Hippocampal formation (tissue), 2 donors: ENCODE measurements around the gene SULT1C4.

Source experiments
- DNase-seq, 2 donors: peaks; one replicate each; lab custom pipeline; 2025; lab: John Stamatoyannopoulos, UW

Gene SULT1C4

GRCh38 chr2:108370080-108370479 lies 7.7 kb upstream of the SULT1C4 start:
- no peak for DNase-seq

DNA sequence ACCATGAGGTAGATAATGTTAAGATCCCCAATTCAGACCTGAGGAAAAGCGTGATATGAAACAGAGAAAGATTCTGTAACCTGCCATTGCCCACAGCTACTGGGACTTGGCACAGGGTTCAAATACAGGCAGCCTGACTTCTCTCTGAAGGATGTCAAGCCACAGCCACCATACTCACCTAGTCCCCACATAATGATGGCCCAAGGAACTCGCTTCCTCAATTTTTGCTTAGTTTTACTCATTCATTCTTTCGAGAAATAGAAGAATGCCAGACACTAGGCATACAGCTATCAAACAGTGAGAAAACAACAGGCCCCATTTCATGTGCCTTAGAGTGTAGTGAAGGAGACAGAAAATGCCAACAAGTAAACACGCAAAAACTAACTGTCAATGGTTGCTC lies 980 bp upstream of the SULT1C4 start:
- no peak for DNase-seq

GRCh38 chr2:108377401-108377800 lies 353 bp upstream of the SULT1C4 start:
- DNase-seq, result no peak

- no peak for DNase-seq
Observed at GRCh38 chr2:108378851-108379250, 1.1 kb downstream of the SULT1C4 start.

DNA sequence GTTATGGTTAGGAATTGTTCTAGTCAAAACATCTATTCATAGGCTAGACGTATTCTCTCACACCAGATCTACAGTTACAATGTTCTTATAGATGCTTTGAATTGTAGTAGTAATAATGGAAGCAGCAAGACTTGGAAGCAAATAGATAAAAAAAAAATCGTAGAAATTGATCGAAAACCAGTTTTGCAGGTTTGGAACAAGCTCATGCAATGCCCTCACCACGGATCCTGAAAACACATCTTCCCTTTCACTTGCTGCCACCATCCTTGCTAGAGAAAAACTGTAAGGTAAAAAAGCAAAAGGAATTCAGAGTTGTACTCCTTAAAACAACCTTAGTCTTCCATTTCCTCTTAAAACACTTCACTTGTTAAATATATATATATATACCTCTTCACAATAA lies 4.4 kb downstream of the SULT1C4 start:
- DNase-seq, result no peak

- DNase-seq, result no peak
Observed at GRCh38 chr2:108383146-108383830, 5.5 kb downstream of the SULT1C4 start.

GRCh38 chr2:108384662-108385393 lies 7.1 kb downstream of the SULT1C4 start:
- no peak for DNase-seq

DNA sequence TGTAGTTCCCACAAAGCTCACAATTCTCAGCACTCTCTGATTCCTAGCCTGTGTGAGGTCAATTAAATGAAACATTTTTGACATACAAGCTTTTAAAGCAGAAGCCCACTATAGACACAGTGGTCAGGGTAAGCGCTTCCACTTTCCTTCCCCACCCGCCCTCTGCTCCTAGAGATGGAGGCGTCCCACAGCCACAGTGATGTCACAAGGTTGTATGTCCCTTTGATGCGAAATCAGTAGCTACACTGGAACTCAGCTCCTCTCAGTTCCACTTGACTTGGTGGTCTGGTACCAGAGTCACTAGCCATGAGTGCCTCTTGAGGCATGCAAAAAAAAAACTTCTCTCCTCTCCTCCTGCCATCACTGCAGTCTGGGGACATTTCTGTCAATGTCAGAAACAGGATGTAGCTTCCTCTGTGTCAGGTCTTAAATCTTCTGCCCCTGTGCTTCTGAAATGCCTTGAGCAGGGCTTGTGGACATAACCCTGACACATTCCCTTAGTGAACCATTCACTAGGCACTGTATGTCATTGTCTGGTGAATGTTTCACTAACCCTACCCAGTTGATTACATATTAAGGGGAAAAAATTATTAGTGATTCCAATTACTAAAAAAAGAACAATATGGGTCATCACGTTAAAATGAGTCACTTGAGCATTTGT lies 7.8 kb downstream of the SULT1C4 start:
- no peak for DNase-seq

DNA sequence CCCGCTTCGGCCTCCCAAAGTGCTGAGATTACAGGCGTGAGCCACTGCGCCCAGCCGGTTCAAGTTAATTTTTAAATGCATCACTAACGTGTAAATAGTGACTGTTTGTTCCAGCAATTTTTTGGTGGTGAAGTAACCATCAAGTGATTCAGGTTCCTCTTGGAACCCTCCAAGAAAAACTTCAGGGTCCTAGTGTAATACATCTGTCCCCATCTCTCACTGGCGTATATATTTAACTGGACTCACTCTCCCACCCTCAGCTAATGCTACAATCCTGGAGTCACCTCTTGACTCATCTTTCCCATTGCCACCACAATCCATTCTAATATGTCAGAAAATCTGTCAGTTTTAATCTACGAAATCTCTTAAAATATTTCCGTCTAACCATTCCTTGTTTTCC lies 10.3 kb downstream of the SULT1C4 start:
- no peak for DNase-seq

DNA sequence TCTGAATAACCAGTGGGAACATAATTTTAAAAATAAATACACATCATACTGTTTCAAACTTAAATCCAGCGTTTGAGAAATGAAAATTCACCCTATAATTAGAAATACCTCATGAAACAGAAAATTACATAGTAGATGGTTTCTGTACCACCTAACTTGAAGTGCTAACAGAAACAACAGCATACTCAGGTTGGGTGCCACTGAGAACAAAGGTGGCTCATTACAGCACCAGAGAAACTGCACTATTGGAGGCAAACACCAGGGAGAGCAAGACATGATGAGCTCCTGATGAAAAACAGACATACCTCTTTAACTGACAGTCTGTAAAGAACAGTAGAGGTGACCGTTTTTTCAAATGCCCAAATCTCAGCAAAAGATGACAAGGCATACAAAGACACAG lies 12.6 kb downstream of the SULT1C4 start:
- DNase-seq, result no peak

DNA sequence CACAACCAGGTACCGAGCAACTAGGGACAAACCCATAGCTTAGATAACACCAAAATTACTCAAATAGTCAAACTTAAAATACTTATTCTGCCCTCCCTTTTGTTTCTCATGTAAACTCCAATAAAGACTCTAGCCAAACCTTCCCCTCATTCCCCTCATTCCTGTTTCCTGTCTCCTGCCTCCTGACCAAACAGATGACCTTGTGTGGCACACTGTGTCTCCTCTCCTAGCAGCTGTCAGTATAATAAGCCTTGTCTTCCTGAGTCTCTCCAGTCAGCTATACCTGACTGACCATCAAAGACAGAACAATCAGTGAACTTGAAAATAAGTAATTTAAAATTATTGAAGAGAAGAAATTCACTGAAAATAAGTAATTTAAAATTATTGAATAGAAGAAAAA lies 14.3 kb downstream of the SULT1C4 start:
- no peak for DNase-seq

DNA sequence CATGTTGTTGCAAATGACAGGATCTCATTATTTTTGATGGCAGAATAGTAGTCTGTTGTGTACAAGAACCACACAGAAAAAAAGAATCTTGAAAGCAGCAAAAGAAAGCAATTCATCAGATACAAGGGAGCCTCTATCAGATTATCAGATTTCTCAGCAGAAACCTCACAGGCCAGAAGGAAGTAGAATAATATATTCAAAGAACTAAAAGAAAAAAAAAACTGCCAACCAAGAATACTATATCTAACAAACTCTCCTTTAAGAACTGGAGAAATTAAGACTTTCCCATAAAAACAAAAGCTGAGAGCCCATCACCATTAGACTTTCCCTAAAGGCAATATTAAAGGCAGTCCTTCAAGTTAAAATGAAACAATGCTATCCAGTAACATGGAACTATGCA lies 15.4 kb downstream of the SULT1C4 start:
- DNase-seq, result no peak

DNA sequence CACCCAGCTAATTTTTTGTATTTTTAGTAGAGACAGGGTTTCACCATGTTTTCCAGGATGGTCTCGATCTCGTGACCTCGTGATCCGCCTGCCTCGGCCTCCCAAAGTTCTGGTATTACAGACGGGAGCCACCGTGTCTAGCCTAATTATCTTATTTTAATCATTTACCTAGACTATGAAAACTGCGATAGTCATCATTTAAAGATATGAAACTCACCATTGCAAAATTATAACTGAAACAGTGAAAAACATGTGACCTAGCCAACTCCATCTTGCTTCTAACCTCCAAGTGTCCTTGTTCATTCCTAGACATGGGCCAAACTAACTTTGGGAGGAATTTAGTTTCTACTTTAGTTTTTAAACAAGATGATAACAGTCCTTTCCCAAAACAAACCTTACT lies 17.4 kb downstream of the SULT1C4 start:
- DNase-seq, result no peak

GRCh38 chr2:108396845-108397244 lies 19.1 kb downstream of the SULT1C4 start:
- no peak for DNase-seq

DNA sequence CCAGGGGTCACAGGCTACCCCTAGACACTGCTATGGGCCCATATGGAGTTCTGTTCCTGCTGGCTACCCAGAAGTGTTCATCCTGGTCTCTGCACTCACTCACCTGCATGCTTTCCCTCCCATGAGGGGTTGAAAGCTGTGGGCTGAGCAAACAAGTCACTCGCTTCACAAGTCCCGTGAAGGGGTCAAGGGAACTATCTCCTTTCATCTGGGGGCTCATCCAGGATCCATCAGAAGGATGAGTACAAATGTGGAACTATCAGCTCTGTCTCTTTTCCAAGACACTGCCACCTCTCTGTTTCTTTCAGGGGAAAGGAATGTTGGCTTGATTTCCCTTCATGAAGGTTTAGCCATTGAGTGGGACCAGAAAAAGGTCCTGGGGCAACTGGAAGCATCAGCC lies 21.7 kb downstream of the SULT1C4 start:
- no peak for DNase-seq

GRCh38 chr2:108401800-108402199 lies 24.0 kb downstream of the SULT1C4 start:
- no peak for DNase-seq

DNA sequence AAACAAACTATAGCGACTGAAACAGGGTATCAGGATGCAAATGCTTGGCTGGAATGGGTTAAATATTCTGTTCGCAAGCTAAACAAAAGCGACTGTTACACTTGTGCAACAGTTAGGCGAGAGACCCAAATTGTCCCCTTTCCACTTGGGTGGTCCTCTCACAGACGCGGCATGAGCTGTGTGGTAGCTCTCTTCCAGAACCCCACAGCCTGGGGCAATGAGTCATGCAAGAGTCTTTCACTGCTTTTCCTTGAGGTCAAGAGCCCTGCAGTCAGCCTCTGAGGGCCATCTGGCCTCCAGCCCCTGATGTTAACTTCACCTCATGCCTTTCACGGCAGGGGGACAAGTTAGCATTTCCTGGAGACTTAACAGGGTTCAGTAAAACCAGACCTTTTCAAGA lies 25.7 kb downstream of the SULT1C4 start:
- DNase-seq, result no peak

DNA sequence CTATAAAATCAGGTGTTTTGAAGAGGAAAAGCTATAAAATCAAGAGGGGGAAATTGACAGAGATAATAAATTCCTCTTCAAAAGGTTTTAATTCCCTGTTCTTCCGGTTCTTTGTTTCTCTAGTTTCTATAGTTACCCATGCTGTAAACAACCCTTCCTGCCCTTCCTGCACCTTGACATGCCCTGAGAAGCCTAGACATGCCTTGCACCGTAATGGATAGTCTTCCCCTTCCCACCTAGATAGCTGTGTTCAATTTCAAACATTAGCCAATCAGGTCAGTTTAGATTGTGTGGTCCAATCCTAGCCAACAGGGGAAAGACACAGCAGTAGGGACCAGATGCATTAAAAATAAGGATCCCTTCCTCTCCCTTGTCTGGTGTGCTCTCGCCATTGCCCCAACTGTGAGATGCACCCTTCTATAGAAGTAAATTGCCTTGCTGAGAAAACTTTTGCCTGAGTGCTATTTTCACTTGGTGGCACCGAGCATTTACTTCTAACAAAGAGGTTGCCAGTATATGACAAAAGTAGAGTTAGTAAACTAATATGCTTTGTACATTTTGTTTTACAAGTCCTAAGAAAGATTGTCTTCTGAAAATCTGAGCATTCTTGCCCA lies 27.1 kb downstream of the SULT1C4 start:
- no peak for DNase-seq

- no peak for DNase-seq
Observed at GRCh38 chr2:108407864-108408729, 30.3 kb downstream of the SULT1C4 start.

DNA sequence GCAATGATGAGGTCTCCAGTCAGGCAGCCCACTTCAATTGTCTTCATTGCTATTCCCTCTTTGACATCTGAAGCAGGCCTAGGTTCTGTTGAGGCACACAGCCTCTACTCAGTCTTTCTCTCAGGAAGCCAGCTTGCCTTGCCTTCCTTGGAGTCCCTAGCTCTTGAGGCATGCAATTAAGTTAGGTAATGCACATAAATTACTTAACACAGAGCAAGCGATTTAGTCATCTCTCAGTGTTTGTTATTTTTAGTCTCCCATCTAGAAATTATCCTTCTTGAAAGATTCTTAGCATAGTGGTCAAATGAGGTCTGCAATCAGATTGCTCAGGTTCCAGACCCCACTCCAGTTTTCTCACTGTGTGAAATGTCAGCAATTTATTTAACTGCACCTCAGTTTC lies 32.0 kb downstream of the SULT1C4 start:
- DNase-seq, result no peak

GRCh38 chr2:108412995-108413710 lies 35.4 kb downstream of the SULT1C4 start:
- no peak for DNase-seq
